ES-I3 (cell line): ENCODE measurements around the gene NAIF1.
"Not testable (repeated sequence)": the region's sequence is repeated elsewhere in the genome, so short reads cannot be mapped to it uniquely, and the experiment has no call there.

Experiments used
- H3K36me3 ChIP-seq: 2 replicates; pipeline ENCODE4 v1.6.1; 2013; ENCODE audit warnings: mild to moderate bottlenecking, low read length, control low read depth, moderate library complexity; ENCODE audit not compliant: insufficient read depth
- H3K4me1 ChIP-seq: 2 replicates; pipeline ENCODE4 v1.6.1; 2013; ENCODE audit warnings: mild to moderate bottlenecking, control low read depth, low read length; ENCODE audit not compliant: insufficient read depth
- H3K9ac ChIP-seq: 2 replicates; pipeline ENCODE4 v1.6.1; 2013; ENCODE audit warnings: low read depth, mild to moderate bottlenecking, low read length, moderate library complexity
- H3K9me3 ChIP-seq: 2 replicates; pipeline ENCODE4 v1.6.1; 2013; ENCODE audit warnings: mild to moderate bottlenecking, low read length, moderate library complexity; ENCODE audit not compliant: control insufficient read depth, insufficient read depth

The NAIF1 gene

GRCh38 chr9:128066713-128067644 lies at the start of gene NAIF1:
Gene NAIF1 (minus strand): TSS chr9:128067320. CDS start chr9:128067101, 219 bp downstream.
- Histone ChIP-seq H3K9ac (peak within 1 kb of the TSS; percentile 100), H3K9me3 (no peaks in the 10 kb centered on the region), H3K4me1 (peaks cover 8% of the 10 kb centered on the region), H3K36me3 (no peaks in the 10 kb centered on the region)

GRCh38 chr9:128116104-128117083 lies 49.3 kb upstream of the NAIF1 start:
- H3K36me3 ChIP-seq, result no peaks in the 10 kb centered on the region
- H3K4me1 ChIP-seq, result peaks cover 6% of the 10 kb centered on the region; the same call in 1 of the 2 replicates
- H3K9ac ChIP-seq, result no peak overlapping the region

DNA sequence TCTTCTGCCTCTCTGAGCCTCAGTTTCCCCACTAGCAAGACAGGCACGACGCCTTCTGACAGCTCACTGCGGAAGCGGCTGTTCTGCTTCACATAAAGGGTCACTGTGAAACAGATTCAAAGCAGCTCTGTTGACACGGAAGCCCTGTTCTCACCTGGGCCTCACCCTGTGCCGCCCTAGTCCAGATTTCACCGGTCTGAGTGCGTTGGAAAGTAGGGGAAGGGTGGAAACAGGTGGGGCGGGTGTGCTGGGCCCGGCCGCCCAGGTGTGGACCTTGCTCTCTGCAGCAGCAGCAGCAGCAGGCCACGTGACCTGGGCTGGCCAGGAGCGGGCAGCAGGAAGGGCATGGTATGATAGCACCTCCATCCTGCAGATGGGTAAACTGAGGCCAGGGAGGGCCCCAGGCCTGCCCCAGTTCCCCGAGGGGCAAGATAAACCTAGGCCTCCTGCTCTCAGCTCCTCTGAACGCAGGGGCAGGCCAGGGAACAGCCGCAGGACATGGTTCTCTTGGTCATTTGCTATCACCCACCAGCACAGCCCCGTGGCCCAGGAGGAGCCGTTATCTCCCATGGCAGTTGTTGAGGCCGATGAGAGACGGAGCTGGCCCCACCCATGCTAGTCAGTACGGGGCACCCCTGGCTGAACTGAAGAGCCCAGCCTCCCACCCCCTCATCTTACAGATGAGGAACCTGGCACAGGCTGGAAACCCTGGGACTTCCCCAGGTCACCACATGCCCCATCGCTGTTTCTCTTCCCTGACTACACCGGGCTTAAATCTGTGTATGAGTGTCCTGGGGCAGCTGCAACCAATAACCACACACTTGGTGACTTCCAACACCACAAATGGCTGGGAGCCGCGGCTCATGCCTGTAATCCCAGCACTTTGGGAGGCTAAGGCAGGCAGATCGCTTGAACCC lies 48.3 kb upstream of the NAIF1 start:
- no peaks in the 10 kb centered on the region for H3K36me3 ChIP-seq
- no peaks in the 10 kb centered on the region for H3K9me3 ChIP-seq
- H3K4me1 ChIP-seq, result peaks cover 6% of the 10 kb centered on the region; the same call in 1 of the 2 replicates
- no peak overlapping the region for H3K9ac ChIP-seq

More at GRCh38 chr9:128116104-128117083, 49.3 kb upstream of the NAIF1 start:
- H3K9me3 ChIP-seq, result no peaks in the 10 kb centered on the region

DNA sequence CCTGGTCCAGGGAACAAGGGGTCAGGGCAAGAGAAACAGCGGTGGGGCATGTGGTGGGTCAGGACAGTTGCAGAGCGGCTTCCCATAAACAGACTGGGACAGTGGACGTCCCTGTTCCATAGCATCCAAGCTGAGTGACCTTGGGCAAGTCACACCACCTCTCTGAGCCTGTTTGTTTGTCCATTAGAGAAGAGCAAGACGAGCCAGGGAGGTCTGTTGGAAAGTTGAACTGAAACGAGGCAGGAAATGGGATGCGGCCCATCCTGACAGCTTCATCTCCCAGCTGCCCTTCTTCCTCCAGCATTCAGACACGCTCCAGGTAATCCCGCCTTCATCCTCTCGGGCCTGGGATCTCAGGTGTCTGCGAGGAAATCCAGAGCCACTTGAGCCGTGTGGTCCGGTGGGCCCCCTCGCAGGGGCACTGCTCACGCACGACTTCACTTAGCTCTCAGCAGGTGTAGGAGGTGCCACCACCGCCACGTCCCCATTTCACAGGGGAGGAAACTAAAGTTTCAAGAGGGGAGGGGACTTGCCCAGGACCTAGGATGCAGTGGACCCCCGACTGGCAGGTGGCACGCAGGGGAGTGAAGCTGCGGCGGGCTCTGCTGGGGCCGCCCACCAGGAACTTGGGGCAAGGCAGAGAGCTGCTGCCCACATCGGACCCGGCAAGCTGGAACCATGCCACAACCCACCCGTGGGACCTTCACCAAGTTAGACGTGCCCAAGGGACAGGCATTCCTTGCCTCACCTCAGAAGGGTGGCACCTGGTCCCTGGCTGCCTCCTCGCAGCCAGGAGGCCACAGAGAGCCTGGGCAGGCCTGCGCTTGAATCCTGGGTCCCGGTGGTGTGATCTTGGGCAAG lies 47.4 kb upstream of the NAIF1 start:
- H3K9ac ChIP-seq, result no peak overlapping the region
- peaks cover 6% of the 10 kb centered on the region; the same call in 1 of the 2 replicates for H3K4me1 ChIP-seq
- H3K36me3 ChIP-seq, result no peaks in the 10 kb centered on the region
- no peaks in the 10 kb centered on the region for H3K9me3 ChIP-seq

DNA sequence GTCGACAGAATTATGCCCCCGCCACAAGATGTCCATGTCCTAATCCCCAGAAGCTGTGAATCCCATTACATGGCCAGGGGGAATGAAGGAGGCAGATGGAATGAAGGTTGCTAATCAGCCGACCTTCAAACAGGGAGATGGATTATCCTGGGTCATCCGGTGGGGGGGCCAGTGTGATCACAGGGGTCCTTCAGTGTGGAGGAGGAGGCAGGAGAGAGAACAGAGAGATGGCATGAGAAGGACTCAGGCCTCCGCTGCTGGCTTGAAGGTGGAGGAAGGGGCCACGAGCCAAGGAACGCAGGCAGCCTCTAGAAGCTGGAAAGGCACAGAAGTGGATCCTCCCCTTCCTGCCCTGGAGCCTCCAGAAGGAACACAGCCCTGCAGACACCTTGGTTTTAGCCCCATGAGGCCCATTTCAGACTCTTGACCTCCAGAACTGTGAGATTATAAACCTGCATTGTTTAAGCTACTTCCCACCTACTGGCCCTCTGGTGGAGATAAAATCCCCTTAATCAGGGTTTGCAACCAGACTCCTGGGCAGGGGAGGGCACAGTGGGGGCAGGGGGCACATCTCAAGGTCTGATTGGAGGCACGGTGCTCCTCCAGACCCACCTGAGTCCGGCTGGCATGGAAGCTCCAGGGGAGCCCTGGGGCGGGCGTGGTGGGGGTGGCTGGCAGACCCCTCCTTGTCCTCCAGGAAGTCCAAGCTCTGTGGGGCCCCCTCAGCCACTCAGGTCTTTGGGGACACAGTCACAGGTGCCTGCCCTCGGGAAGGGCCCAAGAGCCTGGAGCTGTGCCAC lies 46.6 kb upstream of the NAIF1 start:
- H3K9ac ChIP-seq, result no peak overlapping the region
- H3K36me3 ChIP-seq, result no peaks in the 10 kb centered on the region
- H3K4me1 ChIP-seq, result peaks cover 6% of the 10 kb centered on the region; the same call in 1 of the 2 replicates
- no peaks in the 10 kb centered on the region for H3K9me3 ChIP-seq

DNA sequence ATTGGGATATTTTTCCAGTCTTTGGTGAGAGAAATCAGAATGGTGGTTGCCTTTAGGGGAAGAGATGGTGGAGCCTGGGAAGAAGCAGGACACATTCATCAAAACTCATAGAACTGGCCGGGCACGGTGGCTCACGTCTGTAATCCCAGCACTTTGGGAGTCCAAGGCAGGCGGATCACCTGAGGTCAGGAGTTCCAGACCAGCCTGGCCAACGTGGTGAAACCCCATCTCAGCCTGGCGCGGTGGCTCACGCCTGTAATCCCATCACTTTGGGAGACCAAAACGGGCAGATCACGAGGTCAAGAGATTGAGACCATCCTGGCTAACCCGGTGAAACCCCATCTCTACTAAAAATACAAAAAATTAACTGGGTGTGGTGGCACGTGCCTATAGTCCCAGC lies 44.6 kb upstream of the NAIF1 start:
- H3K4me1 ChIP-seq, H3K9ac ChIP-seq, H3K9me3 ChIP-seq: not testable (repeated sequence)
- H3K36me3 ChIP-seq, result peaks cover 10% of the 10 kb centered on the region; the same call in 1 of the 2 replicates

DNA sequence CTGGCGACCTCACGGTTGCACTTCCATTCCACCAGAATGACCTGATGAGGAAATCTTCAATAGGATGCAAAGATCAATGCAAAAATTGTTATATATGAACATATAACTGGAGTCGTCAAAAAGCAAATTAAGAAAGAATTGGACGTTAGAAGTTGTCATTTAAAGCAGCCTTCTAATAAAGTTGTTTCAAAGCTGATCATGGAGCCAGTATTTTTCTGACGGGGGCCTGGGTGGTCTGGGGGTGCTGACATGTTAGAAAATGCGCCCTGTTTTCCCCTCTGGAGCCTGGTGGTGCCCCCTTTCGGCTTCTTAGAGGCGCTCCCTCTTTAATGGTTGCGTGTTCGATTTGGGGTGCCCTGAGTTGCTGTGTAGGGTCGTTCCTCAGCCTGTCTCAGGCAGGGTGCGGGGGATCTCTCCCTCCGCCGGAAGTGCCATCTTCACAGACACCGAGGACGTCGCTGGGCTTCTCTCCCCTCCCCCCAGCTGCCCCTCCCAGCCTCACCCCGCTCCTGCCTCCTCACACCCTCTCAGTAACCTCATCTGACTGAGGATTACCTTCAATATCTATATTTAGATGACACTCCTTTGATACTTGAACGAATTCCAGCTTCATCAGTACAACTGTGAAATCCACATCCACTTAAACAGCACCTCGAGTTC lies 42.1 kb upstream of the NAIF1 start:
- Histone ChIP-seq H3K36me3 (peaks cover 18% of the 10 kb centered on the region), H3K9me3 (no peaks in the 10 kb centered on the region), H3K9ac (no peak overlapping the region), H3K4me1 (no peaks in the 10 kb centered on the region; the same call in 1 of the 2 replicates)

GRCh38 chr9:128108269-128109049 lies 41.3 kb upstream of the NAIF1 start:
- Histone ChIP-seq H3K9me3 (no peaks in the 10 kb centered on the region), H3K4me1 (no peaks in the 10 kb centered on the region; the same call in 1 of the 2 replicates), H3K9ac (no peak overlapping the region), H3K36me3 (peaks cover 23% of the 10 kb centered on the region)

GRCh38 chr9:128107468-128108268 lies 40.5 kb upstream of the NAIF1 start:
- Histone ChIP-seq H3K4me1 (no peaks in the 10 kb centered on the region; the same call in 1 of the 2 replicates), H3K9ac (no peak overlapping the region), H3K9me3 (no peaks in the 10 kb centered on the region), H3K36me3 (peaks cover 26% of the 10 kb centered on the region)

- Histone ChIP-seq H3K9me3 (no peaks in the 10 kb centered on the region), H3K36me3 (peaks cover 28% of the 10 kb centered on the region), H3K4me1 (peaks cover under 1% of the 10 kb centered on the region; the same call in 1 of the 2 replicates), H3K9ac (no peak overlapping the region)
Measured at GRCh38 chr9:128106940-128107467, 39.9 kb upstream of the NAIF1 start.
